HL-60 (cell line): Measurements from ENCODE around the gene SPRING1.

ENCODE experiments used
- DNase-seq, 2 experiments: peaks; one replicate each; pipeline ENCODE4 v3.0.0-alpha.2; 2010 to 2020; ENCODE audit warnings: low read depth in 1 of 2, low spot score in 1 of 2
- H3K27ac ChIP-seq: fragments of 250-450 bp; sonication (Bioruptor Pico); replicated peaks from 2 replicates; pipeline ENCODE4 v1.5.1; 2020; ENCODE audit warnings: mild to moderate bottlenecking, moderate library complexity
- H3K27me3 ChIP-seq: fragments of 250-450 bp; sonication (Bioruptor Pico); 2 replicates; pipeline ENCODE4 v1.5.1; 2021; ENCODE audit warnings: mild to moderate bottlenecking, moderate library complexity; ENCODE audit not compliant: insufficient read depth, poor library complexity, severe bottlenecking
- H3K4me3 ChIP-seq: replicated peaks from 2 replicates; pipeline ENCODE4 v1.5.1; 2011; ENCODE audit warnings: mild to moderate bottlenecking, control low read depth, low read length; ENCODE audit not compliant: insufficient read depth
- CTCF ChIP-seq: IDR thresholded peaks from one replicate; pipeline ENCODE4 v1.5.1; 2011; ENCODE audit warnings: low read length, control low read depth, inconsistent platforms; ENCODE audit not compliant: insufficient read depth
- GABPA ChIP-seq: IDR thresholded peaks from 2 replicates; pipeline ENCODE4 v1.6.1; 2012; ENCODE audit warnings: low read depth
- POLR2AphosphoS5 ChIP-seq: IDR thresholded peaks from 2 replicates; pipeline ENCODE4 v1.6.1; 2012; ENCODE audit warnings: low read depth
- REST ChIP-seq: IDR thresholded peaks from 2 replicates; pipeline ENCODE4 v1.6.1; 2012; ENCODE audit warnings: low read depth; ENCODE audit not compliant: insufficient replicate concordance
- SPI1 ChIP-seq: IDR thresholded peaks from 2 replicates; pipeline ENCODE4 v1.6.1; 2012; ENCODE audit warnings: low read depth, mild to moderate bottlenecking, borderline replicate concordance

Gene SPRING1

GRCh38 chr12:116701432-116701831 is 36.4 kb downstream of the SPRING1 start:
- TF ChIP-seq REST = no peak
- no peak for TF ChIP-seq CTCF
- no peak for TF ChIP-seq GABPA
- no peak for TF ChIP-seq SPI1
- TF ChIP-seq POLR2AphosphoS5 = no peak
- Histone ChIP-seq H3K4me3 (no peak overlapping the region), H3K27ac (no peak overlapping the region), H3K27me3 (no peaks in the 10 kb centered on the region)
- DNase-seq = no peak

GRCh38 chr12:116700066-116700465 is 37.8 kb downstream of the SPRING1 start:
- Histone ChIP-seq H3K27me3 (no peaks in the 10 kb centered on the region), H3K4me3 (no peak overlapping the region), H3K27ac (no peak overlapping the region)
- DNase-seq = no peak
- TF ChIP-seq GABPA (no peak), REST (no peak), POLR2AphosphoS5 (no peak; the same call in 1 of the 2 replicates)

- Histone ChIP-seq H3K27me3 (no peaks in the 10 kb centered on the region), H3K27ac (no peak overlapping the region), H3K4me3 (no peak overlapping the region)
- DNase-seq = no peak
- TF ChIP-seq POLR2AphosphoS5 (no peak), REST (no peak), CTCF (no peak), SPI1 (no peak), GABPA (no peak)
These were observed 39.3 kb downstream of the SPRING1 start for GRCh38 chr12:116698554-116699075.

- Histone ChIP-seq H3K27ac (no peak overlapping the region), H3K4me3 (no peak overlapping the region), H3K27me3 (no peaks in the 10 kb centered on the region)
- DNase-seq = no peak
- TF ChIP-seq POLR2AphosphoS5 (no peak), SPI1 (no peak), REST (no peak), CTCF (no peak)
These were observed 39.8 kb downstream of the SPRING1 start for GRCh38 chr12:116698116-116698515.
